ENCODE data around the gene SBNO2.

The SBNO2 gene

DNA sequence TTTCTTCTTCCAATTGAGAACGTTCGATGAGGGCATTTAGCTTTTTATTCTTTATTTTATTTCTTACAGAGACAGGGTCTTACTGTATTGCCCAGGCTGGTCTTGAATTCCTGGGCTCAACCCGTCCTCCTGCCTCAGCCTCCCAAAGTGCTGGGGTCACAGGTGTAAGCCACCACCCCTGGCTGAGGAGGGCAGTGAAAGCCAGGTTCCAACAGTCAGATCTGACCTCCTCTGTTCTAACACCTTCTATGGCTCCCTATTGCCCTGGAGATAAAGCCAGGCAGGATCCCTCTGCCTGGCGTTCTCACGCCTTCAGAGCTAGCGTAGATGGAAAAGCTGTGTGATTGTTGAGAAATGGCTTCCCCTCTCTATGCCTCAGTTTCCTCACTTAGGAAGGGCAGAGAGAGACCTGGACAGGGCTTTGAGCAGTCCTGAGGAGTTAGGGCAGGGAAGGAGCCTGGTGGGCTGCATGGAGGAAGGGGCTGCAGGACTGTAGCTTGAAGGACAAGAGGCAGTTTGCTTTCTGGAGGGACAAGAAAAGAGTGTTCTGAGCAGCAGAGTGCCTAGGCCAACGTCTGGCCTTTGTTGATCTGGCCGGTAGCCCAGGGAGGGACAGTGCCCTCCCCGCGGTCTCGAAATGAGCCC is 101.6 kb downstream of the SBNO2 start:
- peaks cover 57% of the 10 kb centered on the region for H3K36me3 ChIP-seq (ENCODE audit: insufficient read depth, low read length)
- H3K27me3 ChIP-seq (ENCODE audit: insufficient read depth, low read length, poor library complexity): no peaks in the 10 kb centered on the region
- no peaks in the 10 kb centered on the region for H3K9me3 ChIP-seq (ENCODE audit: insufficient read depth, low read length, severe bottlenecking)
- no peak overlapping the region for H3K9ac ChIP-seq (ENCODE audit: low read depth, low read length)
- H3K79me2 ChIP-seq (ENCODE audit: insufficient read depth, low read length): peaks cover 42% of the 10 kb centered on the region
- H3K4me3 ChIP-seq (ENCODE audit: low read depth in 1 of 2, low read length in 2 of 2): no peak overlapping the region
- H3K4me1 ChIP-seq (ENCODE audit: insufficient read depth, low read length): peaks cover 58% of the 10 kb centered on the region
- H4K20me1 ChIP-seq (ENCODE audit: insufficient read depth, low read length): peaks cover 40% of the 10 kb centered on the region
- H2AFZ ChIP-seq (ENCODE audit: low read depth, low read length): no peak overlapping the region
- no peak overlapping the region for H3K27ac ChIP-seq (ENCODE audit: low read length)
- DNase-seq: no peak
- TF ChIP-seq, protein P1, sequence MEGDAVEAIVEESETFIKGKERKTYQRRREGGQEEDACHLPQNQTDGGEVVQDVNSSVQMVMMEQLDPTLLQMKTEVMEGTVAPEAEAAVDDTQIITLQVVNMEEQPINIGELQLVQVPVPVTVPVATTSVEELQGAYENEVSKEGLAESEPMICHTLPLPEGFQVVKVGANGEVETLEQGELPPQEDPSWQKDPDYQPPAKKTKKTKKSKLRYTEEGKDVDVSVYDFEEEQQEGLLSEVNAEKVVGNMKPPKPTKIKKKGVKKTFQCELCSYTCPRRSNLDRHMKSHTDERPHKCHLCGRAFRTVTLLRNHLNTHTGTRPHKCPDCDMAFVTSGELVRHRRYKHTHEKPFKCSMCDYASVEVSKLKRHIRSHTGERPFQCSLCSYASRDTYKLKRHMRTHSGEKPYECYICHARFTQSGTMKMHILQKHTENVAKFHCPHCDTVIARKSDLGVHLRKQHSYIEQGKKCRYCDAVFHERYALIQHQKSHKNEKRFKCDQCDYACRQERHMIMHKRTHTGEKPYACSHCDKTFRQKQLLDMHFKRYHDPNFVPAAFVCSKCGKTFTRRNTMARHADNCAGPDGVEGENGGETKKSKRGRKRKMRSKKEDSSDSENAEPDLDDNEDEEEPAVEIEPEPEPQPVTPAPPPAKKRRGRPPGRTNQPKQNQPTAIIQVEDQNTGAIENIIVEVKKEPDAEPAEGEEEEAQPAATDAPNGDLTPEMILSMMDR (IDR thresholded peaks at IDR 0.05; ENCODE audit: borderline replicate concordance, extremely low read depth, low read length, poor library complexity, severe bottlenecking): no peak
- no peak for TF ChIP-seq EZH2 (IDR thresholded peaks at IDR 0.05; ENCODE audit: borderline replicate concordance, low read depth, low read length, severe bottlenecking)
- no peak overlapping the region for H3K4me2 ChIP-seq (ENCODE audit: insufficient read depth, low read length)
- ATAC-seq (ENCODE audit: insufficient read depth, low read depth): no peak

DNA sequence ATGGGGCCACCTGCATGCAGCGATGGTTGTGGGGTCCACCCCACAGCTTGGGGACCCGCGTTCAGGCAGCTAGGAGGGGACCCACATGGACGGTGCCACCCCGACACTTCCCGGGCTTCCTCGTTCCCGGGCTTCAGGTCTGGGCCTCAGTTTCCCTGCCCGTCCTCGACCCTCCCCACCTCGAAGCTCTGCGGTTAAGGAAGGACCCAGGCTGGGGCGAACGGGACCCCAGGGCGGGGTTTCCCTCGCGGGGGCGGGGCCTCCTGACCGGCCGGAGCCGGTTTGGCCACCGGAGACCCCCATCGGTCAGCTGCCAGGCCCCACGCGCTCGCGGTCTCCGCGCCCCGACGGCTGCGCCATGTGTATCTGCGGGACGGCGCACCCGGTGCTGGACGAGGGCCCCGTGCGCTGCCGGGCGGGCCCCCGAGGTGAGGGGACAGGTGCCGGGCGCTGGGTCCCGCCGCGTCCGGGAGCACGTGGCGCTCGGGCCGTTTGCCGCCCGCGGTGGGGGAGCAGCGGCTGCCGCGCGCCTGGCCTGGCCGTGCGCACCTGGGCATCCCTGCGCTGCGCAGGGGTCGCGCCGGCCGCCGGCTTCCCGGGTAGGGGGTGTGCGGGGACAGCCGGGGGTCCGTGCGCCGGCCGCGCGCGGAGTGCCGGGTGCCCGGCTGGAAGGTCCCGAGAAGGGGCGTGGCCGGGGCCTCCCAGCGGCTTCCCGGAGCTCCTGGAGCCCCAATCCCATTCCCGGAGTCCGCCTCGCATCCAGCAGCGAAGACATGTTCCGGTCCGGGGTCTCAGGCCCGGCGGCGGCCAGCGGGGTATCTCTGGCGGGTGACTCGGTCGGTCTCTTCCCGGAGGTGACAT is 102.9 kb downstream of the SBNO2 start:
- H3K27ac ChIP-seq (ENCODE audit: low read length): no peak overlapping the region
- no peak overlapping the region for H3K4me2 ChIP-seq (ENCODE audit: insufficient read depth, low read length)
- peaks cover 55% of the 10 kb centered on the region for H3K36me3 ChIP-seq (ENCODE audit: insufficient read depth, low read length)
- no peak overlapping the region for H3K9ac ChIP-seq (ENCODE audit: low read depth, low read length)
- H2AFZ ChIP-seq (ENCODE audit: low read depth, low read length): no peak overlapping the region
- H3K4me1 ChIP-seq (ENCODE audit: insufficient read depth, low read length): peaks cover 52% of the 10 kb centered on the region
- H3K79me2 ChIP-seq (ENCODE audit: insufficient read depth, low read length): peaks cover 54% of the 10 kb centered on the region
- DNase-seq (no peak), ATAC-seq (ENCODE audit: insufficient read depth, low read depth) (no peak)
- H3K9me3 ChIP-seq (ENCODE audit: insufficient read depth, low read length, severe bottlenecking): no peaks in the 10 kb centered on the region
- no peak for TF ChIP-seq EZH2 (IDR thresholded peaks at IDR 0.05; ENCODE audit: borderline replicate concordance, low read depth, low read length, severe bottlenecking)
- TF ChIP-seq, protein P1 (IDR thresholded peaks at IDR 0.05; ENCODE audit: borderline replicate concordance, extremely low read depth, low read length, poor library complexity, severe bottlenecking): no peak
- H4K20me1 ChIP-seq (ENCODE audit: insufficient read depth, low read length): peaks cover 38% of the 10 kb centered on the region
- no peaks in the 10 kb centered on the region for H3K27me3 ChIP-seq (ENCODE audit: insufficient read depth, low read length, poor library complexity)
- no peak overlapping the region for H3K4me3 ChIP-seq (ENCODE audit: low read depth in 1 of 2, low read length in 2 of 2)

DNA sequence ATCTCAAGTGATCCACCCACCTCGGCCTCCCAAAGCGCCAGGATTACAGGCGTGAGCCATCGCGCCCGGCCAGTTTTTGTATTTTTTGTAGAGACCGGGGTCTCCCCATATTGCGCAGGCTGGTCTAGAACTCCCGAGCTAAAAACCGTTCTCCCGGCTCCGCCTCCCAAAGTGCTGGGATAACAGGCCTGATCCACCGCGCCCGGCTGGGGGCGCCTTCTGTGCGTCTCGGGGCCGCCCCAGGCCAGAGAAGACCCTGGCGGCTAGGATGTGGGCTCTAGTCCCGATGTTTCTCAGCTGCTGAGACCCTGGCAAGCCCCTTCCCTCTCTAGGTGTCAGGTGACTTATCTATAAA is 103.5 kb downstream of the SBNO2 start:
- Histone ChIP-seq H3K36me3 (ENCODE audit: insufficient read depth, low read length) (peaks cover 49% of the 10 kb centered on the region), H3K4me1 (ENCODE audit: insufficient read depth, low read length) (peaks cover 52% of the 10 kb centered on the region), H3K4me3 (ENCODE audit: low read depth in 1 of 2, low read length in 2 of 2) (no peak overlapping the region), H4K20me1 (ENCODE audit: insufficient read depth, low read length) (peaks cover 33% of the 10 kb centered on the region), H3K27ac (ENCODE audit: low read length) (no peak overlapping the region), H3K27me3 (ENCODE audit: insufficient read depth, low read length, poor library complexity) (no peaks in the 10 kb centered on the region), H3K9ac (ENCODE audit: low read depth, low read length) (no peak overlapping the region), H3K79me2 (ENCODE audit: insufficient read depth, low read length) (peaks cover 51% of the 10 kb centered on the region), H2AFZ (ENCODE audit: low read depth, low read length) (no peak overlapping the region), H3K4me2 (ENCODE audit: insufficient read depth, low read length) (no peak overlapping the region), H3K9me3 (ENCODE audit: insufficient read depth, low read length, severe bottlenecking) (no peaks in the 10 kb centered on the region)
- TF ChIP-seq EZH2 (IDR thresholded peaks at IDR 0.05; ENCODE audit: borderline replicate concordance, low read depth, low read length, severe bottlenecking): no peak
- TF ChIP-seq, protein P1 (IDR thresholded peaks at IDR 0.05; ENCODE audit: borderline replicate concordance, extremely low read depth, low read length, poor library complexity, severe bottlenecking): no peak
- DNase-seq (no peak), ATAC-seq (ENCODE audit: insufficient read depth, low read depth) (no peak)
